HL-60 (cell line): Measurements from ENCODE around the gene TBL1XR1.

Source experiments
- DNase-seq, 2 experiments: peaks; one replicate each; pipeline ENCODE4 v3.0.0-alpha.2; 2010 to 2020; ENCODE audit warnings: low read depth in 1 of 2, low spot score in 1 of 2
- H3K27ac ChIP-seq: fragments of 250-450 bp; sonication (Bioruptor Pico); replicated peaks from 2 replicates; pipeline ENCODE4 v1.5.1; 2020; ENCODE audit warnings: mild to moderate bottlenecking, moderate library complexity
- H3K27me3 ChIP-seq: fragments of 250-450 bp; sonication (Bioruptor Pico); 2 replicates; pipeline ENCODE4 v1.5.1; 2021; ENCODE audit warnings: mild to moderate bottlenecking, moderate library complexity; ENCODE audit not compliant: insufficient read depth, poor library complexity, severe bottlenecking
- H3K4me3 ChIP-seq: replicated peaks from 2 replicates; pipeline ENCODE4 v1.5.1; 2011; ENCODE audit warnings: mild to moderate bottlenecking, control low read depth, low read length; ENCODE audit not compliant: insufficient read depth
- GABPA ChIP-seq: IDR thresholded peaks from 2 replicates; pipeline ENCODE4 v1.6.1; 2012; ENCODE audit warnings: low read depth
- POLR2AphosphoS5 ChIP-seq: IDR thresholded peaks from 2 replicates; pipeline ENCODE4 v1.6.1; 2012; ENCODE audit warnings: low read depth
- SPI1 ChIP-seq: IDR thresholded peaks from 2 replicates; pipeline ENCODE4 v1.6.1; 2012; ENCODE audit warnings: low read depth, mild to moderate bottlenecking, borderline replicate concordance
- TF ChIP-seq, protein P1 (sequence below): IDR thresholded peaks from 2 replicates; pipeline ENCODE4 v1.6.1; 2012; ENCODE audit warnings: low read depth; ENCODE audit not compliant: insufficient replicate concordance
- TF ChIP-seq, protein P2 (sequence below): IDR thresholded peaks from one replicate; pipeline ENCODE4 v1.5.1; 2011; ENCODE audit warnings: low read length, control low read depth, inconsistent platforms; ENCODE audit not compliant: insufficient read depth

Gene TBL1XR1

DNA sequence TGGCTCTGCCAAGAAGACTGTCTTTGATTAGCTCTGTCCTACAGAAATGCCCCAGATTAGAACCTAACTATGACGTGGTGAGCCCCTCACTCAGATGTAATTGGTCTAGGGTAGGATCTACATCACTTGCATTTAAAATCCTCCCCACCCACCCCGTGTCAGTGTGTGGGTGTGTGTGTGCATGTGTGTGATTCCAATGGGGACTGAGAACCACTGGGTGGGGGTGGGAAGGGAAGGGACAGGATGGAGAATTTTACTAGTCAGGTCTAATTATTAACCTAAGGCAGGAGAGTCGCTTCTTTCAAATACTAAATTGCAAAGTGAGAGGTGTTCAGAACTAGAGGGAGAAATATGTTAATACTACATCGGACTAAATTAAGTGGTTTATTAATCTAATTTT lies 91.7 kb downstream of the TBL1XR1 start:
- no peak overlapping the region for H3K27ac ChIP-seq
- no peak overlapping the region for H3K4me3 ChIP-seq

DNA sequence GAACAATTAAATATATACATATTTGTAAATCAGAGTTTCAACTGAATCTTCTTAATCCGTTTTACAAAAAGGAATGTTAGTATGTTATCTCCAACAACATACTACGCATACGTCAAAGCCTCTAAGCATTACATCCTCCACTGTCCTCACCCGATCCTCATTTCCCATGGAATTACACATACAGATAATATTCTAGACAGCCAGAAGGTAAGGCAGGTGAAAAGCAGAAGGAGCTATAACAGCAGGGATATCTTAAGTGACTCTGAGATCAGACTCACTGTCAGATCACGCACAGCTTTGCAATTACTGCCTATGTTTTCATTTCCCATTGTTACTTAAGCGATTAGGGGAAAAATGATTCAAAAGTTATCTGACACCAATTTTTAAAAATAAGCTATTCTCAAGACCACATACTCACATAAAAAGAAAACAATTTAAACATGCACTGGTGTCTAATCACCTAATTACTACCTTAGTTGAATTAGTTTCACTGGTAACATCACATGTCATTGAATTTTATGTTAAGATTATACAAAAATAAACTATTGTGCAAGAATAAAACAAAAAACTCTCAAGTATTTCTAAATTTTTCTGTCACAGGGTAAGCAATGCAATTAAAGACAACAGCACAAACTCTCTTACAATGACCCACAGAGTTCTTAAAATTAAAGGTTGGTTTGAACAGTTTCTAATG lies 92.8 kb downstream of the TBL1XR1 start:
- no peak for TF ChIP-seq POLR2AphosphoS5
- TF ChIP-seq GABPA: no peak
- TF ChIP-seq, protein P1, sequence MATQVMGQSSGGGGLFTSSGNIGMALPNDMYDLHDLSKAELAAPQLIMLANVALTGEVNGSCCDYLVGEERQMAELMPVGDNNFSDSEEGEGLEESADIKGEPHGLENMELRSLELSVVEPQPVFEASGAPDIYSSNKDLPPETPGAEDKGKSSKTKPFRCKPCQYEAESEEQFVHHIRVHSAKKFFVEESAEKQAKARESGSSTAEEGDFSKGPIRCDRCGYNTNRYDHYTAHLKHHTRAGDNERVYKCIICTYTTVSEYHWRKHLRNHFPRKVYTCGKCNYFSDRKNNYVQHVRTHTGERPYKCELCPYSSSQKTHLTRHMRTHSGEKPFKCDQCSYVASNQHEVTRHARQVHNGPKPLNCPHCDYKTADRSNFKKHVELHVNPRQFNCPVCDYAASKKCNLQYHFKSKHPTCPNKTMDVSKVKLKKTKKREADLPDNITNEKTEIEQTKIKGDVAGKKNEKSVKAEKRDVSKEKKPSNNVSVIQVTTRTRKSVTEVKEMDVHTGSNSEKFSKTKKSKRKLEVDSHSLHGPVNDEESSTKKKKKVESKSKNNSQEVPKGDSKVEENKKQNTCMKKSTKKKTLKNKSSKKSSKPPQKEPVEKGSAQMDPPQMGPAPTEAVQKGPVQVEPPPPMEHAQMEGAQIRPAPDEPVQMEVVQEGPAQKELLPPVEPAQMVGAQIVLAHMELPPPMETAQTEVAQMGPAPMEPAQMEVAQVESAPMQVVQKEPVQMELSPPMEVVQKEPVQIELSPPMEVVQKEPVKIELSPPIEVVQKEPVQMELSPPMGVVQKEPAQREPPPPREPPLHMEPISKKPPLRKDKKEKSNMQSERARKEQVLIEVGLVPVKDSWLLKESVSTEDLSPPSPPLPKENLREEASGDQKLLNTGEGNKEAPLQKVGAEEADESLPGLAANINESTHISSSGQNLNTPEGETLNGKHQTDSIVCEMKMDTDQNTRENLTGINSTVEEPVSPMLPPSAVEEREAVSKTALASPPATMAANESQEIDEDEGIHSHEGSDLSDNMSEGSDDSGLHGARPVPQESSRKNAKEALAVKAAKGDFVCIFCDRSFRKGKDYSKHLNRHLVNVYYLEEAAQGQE: no peak
- TF ChIP-seq, protein P2, sequence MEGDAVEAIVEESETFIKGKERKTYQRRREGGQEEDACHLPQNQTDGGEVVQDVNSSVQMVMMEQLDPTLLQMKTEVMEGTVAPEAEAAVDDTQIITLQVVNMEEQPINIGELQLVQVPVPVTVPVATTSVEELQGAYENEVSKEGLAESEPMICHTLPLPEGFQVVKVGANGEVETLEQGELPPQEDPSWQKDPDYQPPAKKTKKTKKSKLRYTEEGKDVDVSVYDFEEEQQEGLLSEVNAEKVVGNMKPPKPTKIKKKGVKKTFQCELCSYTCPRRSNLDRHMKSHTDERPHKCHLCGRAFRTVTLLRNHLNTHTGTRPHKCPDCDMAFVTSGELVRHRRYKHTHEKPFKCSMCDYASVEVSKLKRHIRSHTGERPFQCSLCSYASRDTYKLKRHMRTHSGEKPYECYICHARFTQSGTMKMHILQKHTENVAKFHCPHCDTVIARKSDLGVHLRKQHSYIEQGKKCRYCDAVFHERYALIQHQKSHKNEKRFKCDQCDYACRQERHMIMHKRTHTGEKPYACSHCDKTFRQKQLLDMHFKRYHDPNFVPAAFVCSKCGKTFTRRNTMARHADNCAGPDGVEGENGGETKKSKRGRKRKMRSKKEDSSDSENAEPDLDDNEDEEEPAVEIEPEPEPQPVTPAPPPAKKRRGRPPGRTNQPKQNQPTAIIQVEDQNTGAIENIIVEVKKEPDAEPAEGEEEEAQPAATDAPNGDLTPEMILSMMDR: no peak
- no peak for TF ChIP-seq SPI1
- Histone ChIP-seq H3K4me3 (no peak overlapping the region), H3K27me3 (no peaks in the 10 kb centered on the region), H3K27ac (no peak overlapping the region)
- no peak for DNase-seq

More for the DNA sequence above, 91.7 kb downstream of the TBL1XR1 start:
- no peak for DNase-seq
- no peak for TF ChIP-seq GABPA
- TF ChIP-seq, protein P2: no peak
- H3K27me3 ChIP-seq: no peaks in the 10 kb centered on the region

DNA sequence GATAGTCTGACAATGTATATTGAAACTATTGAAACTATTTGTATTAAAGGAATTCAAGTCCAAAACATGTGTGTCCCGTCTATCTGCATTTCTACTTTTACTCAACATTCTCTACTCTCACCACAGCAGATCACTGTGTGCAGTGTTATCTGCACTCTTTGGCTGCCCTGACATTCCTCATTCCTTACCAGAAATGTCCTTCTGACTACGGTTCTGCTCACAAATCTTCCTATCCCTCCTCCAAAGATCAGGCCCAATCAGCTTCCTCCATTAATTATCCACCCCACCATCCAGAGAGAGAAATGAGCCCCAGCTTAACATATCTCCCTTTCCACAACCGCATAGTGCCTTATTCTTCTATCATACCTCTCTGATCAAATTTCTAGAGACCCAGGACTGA lies 94.7 kb downstream of the TBL1XR1 start:
- Histone ChIP-seq H3K27ac (no peak overlapping the region), H3K4me3 (no peak overlapping the region), H3K27me3 (no peaks in the 10 kb centered on the region)
- no peak for DNase-seq
- TF ChIP-seq POLR2AphosphoS5 (no peak), SPI1 (no peak), GABPA (no peak)
- TF ChIP-seq, protein P1: no peak
- TF ChIP-seq, protein P2: no peak

DNA sequence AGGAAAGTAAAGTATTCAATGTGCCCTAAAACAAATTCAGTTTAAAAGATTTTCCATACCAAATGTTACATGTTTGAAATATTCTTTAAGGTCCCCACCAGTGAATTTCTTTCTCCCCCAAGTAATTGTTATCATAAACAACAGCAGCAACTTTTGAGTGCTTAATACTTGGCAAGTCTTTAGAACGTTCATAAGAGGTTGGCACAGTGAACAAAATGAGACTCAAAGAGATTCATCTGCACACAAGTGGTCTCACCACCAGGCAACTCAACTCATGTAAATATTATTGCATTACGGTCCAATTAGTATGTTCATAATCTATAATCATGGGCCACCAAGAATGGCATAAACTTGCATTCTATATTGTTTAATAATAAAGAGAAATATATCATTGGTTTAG lies 98.7 kb downstream of the TBL1XR1 start:
- Histone ChIP-seq H3K27ac (no peak overlapping the region), H3K4me3 (no peak overlapping the region), H3K27me3 (no peaks in the 10 kb centered on the region)
- DNase-seq: no peak
- TF ChIP-seq GABPA (no peak), POLR2AphosphoS5 (no peak), SPI1 (no peak)
- TF ChIP-seq, protein P1: no peak
- TF ChIP-seq, protein P2: no peak
